Testis (tissue), 3 donors: ENCODE measurements around the gene LRP1. TPM values are rescaled to one million over a fixed set of nuclear protein-coding genes. Genes with fewer than 3 reads are reported as not detected.

Experiments
- DNase-seq: peaks from one replicate; pipeline ENCODE4 v3.0.0-alpha.2; 2019
- H3K27ac ChIP-seq, 2 donors: fragments of 200-600 bp; sonication (generic); one replicate each; pipeline ENCODE4 v1.5.1; 2019
- H3K27me3 ChIP-seq: fragments of 200-600 bp; sonication (generic); one replicate; pipeline ENCODE4 v1.5.1; 2019
- H3K36me3 ChIP-seq: fragments of 200-600 bp; sonication (generic); one replicate; pipeline ENCODE4 v1.5.1; 2017; ENCODE audit warnings: low read depth; ENCODE audit errors: missing control alignments
- H3K4me1 ChIP-seq: fragments of 200-600 bp; sonication (generic); one replicate; pipeline ENCODE4 v1.5.1; 2019
- H3K4me3 ChIP-seq, 2 donors: fragments of 200-600 bp; sonication (generic); one replicate each; pipeline ENCODE4 v1.5.1; 2017 to 2019
- H3K9me3 ChIP-seq: fragments of 200-600 bp; sonication (generic); one replicate; pipeline ENCODE4 v1.5.1; 2017
- CTCF ChIP-seq, 3 experiments: fragments of 450-650 bp in 2 of 3; fragments of 200-600 bp in 1 of 3; sonication (generic) in 1 of 3; IDR thresholded peaks; one replicate each; pipeline ENCODE4 v1.5.1; 2016 to 2019; ENCODE audit warnings: antibody characterized with exemption in 3 of 3, mild to moderate bottlenecking in 2 of 3, moderate library complexity in 1 of 3
- POLR2A ChIP-seq: fragments of 450-650 bp; IDR thresholded peaks from one replicate; pipeline ENCODE4 v1.6.1; 2017; ENCODE audit warnings: antibody characterized with exemption, mild to moderate bottlenecking, moderate library complexity
- WGBS, 2 donors: methylation state at CpG; one replicate each; pipeline ENCODE4 v1.1.5; 2018; 5-methylcytosine and 5-hydroxymethylcytosine counted together
- intact Hi-C: fragments of 100-400 bp; cut with DNase I; formaldehyde crosslinking; loops from one replicate; pipeline ENCODE4 v1.15.1; 2023; ENCODE audit warnings: low total_unique reads
- polyA plus RNA-seq: library from polyadenylated mRNA; stranded (reverse); fragments of 350-450 nt; fragmentation: Illumina TruSeq; extraction: RNeasy Lipid Tissue Mini Kit (QIAGEN cat#74804); gene quantifications from one replicate; pipeline ENCODE4 v1.2.3, GENCODE V29; 2014; ENCODE audit warnings: low read depth, low replicate concordance; ENCODE audit not compliant: insufficient read depth
- total RNA-seq, 2 donors: library from RNA; depleted of rRNA; stranded (reverse); fragments of >200 nt; gene quantifications; one replicate each; pipeline ENCODE4 v1.2.3, GENCODE V29; 2016

LRP1 gene
- total and polyA plus RNA-seq, 3 donors from 2014 or later, result 82.4 to 200 (median 135) TPM

GRCh38 chr12:57224278-57224972 is 96.1 kb downstream of the LRP1 start:
- WGBS, 2 donors, result 60% methylated on average over 5 to 30 of the region's 30 CpGs
- Histone ChIP-seq H3K27me3 (no peaks in the 10 kb centered on the region), H3K4me1 (peaks cover 15% of the 10 kb centered on the region), H3K4me3 (peak overlapping the region; percentile 26 to 43), H3K9me3 (no peaks in the 10 kb centered on the region), H3K27ac (no peak overlapping the region), H3K36me3 (no peaks in the 10 kb centered on the region)
- TF ChIP-seq CTCF (IDR thresholded peaks at IDR 0.05), result no peak
- TF ChIP-seq POLR2A, result no peak
- DNase-seq, result no peak
- intact Hi-C loops, result no loop called here

DNA sequence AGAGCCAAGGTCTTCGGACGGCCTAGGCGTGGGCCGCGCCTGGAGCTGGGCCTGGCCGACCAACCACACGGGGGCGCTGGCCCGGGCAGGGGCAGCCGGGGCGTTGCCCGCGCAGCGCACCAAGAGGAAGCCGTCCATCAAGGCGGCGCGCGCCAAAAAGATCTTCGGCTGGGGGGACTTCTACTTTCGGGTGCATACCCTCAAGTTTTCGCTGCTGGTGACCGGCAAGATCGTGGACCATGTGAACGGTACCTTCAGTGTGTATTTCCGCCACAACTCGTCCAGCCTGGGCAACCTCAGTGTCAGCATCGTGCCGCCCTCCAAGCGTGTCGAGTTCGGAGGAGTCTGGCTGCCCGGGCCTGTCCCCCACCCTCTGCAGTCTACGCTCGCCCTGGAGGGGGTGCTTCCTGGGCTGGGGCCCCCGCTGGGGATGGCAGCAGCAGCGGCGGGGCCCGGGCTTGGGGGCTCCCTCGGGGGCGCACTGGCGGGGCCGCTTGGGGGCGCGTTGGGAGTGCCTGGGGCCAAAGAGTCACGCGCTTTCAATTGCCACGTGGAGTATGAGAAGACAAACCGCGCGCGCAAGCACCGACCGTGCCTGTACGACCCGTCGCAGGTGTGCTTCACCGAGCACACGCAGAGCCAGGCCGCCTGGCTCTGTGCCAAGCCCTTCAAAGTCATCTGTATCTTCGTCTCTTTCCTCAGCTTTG is 96.8 kb downstream of the LRP1 start:
- no peaks in the 10 kb centered on the region for H3K36me3 ChIP-seq
- no peak overlapping the region for H3K27ac ChIP-seq
- H3K4me3 ChIP-seq, result peak overlapping the region; percentile 26 to 43
- peak; percentile 30 to 41 (median 31) for TF ChIP-seq CTCF (IDR thresholded peaks at IDR 0.05)
- TF ChIP-seq POLR2A, result no peak
- peaks cover 16% of the 10 kb centered on the region for H3K4me1 ChIP-seq
- DNase-seq, result no peak
- intact Hi-C loops, result no loop called here
- WGBS, 2 donors, result 24 to 42% methylated on average over 16 to 52 of the region's 61 CpGs
- no peaks in the 10 kb centered on the region for H3K9me3 ChIP-seq
- no peaks in the 10 kb centered on the region for H3K27me3 ChIP-seq

DNA sequence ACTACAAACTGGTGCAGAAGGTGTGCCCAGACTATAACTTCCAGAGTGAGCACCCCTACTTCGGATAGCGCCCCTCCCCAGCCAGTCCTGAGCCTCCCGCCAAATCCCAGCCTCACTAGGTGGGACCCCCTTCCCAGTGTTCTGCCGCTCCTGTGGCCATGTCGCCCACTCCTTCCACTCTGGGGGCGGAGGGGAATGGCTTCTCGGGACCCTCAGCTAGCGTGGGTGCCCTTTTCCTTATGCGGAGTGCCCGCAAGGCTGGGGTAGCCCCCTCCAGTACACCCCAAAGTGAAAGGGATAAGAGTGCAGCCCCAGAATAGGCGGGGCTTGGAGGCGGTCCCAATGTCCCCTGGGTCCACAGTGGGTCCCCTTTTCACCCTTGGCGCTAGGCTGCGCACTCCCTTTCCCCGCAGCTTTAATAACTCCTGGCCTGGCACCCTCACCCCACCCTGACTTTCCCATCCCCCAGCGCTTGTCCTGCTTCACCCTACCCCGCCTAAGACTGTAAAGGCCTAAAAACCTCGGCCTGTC is 97.5 kb downstream of the LRP1 start:
- H3K27me3 ChIP-seq, result no peaks in the 10 kb centered on the region
- WGBS, 2 donors, result 50 to 60% methylated on average over 14 to 18 of the region's 18 CpGs

GRCh38 chr12:57226588-57227314 is 98.5 kb downstream of the LRP1 start:
- H3K4me1 ChIP-seq, result peaks cover 26% of the 10 kb centered on the region
- intact Hi-C loops, result no loop called here

More for the DNA sequence above, 97.5 kb downstream of the LRP1 start:
- DNase-seq, result no peak
- no peaks in the 10 kb centered on the region for H3K36me3 ChIP-seq
- peaks cover 22% of the 10 kb centered on the region for H3K4me1 ChIP-seq
- intact Hi-C loops, result no loop called here
- no peaks in the 10 kb centered on the region for H3K9me3 ChIP-seq
- no peak overlapping the region for H3K4me3 ChIP-seq
- no peak overlapping the region for H3K27ac ChIP-seq
- TF ChIP-seq POLR2A (no peak), CTCF (IDR thresholded peaks at IDR 0.05) (no peak)

More at GRCh38 chr12:57226588-57227314, 98.5 kb downstream of the LRP1 start:
- H3K27ac ChIP-seq, result no peak overlapping the region
- 17 to 19% methylated on average over 29 to 31 of the region's 35 CpGs for WGBS, 2 donors
- H3K4me3 ChIP-seq, result peak overlapping the region in 1 of 2 donors; percentile 12
- no peaks in the 10 kb centered on the region for H3K9me3 ChIP-seq
- no peaks in the 10 kb centered on the region for H3K36me3 ChIP-seq
- H3K27me3 ChIP-seq, result no peaks in the 10 kb centered on the region
- DNase-seq, result no peak
- TF ChIP-seq CTCF (IDR thresholded peaks at IDR 0.05) (no peak), POLR2A (no peak)
